22Rv1 (cell line): ENCODE data around the gene STH.

Experiments used
- H3K27ac ChIP-seq: fragments of 450-650 bp; 2 replicates; pipeline ENCODE4 v1.5.1; 2017
- ZFX ChIP-seq: fragments of 450-650 bp; IDR thresholded peaks from 2 replicates; pipeline ENCODE4 v1.6.1; 2017; ENCODE audit warnings: antibody characterized with exemption, borderline replicate concordance
- TF ChIP-seq, protein P1 (sequence below): fragments of 450-650 bp; IDR thresholded peaks from 2 replicates; pipeline ENCODE4 v1.5.1; 2017; ENCODE audit warnings: mild to moderate bottlenecking

Gene STH

DNA sequence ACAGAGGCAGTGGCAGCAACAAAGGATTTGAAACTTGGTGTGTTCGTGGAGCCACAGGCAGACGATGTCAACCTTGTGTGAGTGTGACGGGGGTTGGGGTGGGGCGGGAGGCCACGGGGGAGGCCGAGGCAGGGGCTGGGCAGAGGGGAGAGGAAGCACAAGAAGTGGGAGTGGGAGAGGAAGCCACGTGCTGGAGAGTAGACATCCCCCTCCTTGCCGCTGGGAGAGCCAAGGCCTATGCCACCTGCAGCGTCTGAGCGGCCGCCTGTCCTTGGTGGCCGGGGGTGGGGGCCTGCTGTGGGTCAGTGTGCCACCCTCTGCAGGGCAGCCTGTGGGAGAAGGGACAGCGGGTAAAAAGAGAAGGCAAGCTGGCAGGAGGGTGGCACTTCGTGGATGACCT lies 25.5 kb downstream of the STH start:
- no peak overlapping the region for H3K27ac ChIP-seq
- TF ChIP-seq, protein P1, sequence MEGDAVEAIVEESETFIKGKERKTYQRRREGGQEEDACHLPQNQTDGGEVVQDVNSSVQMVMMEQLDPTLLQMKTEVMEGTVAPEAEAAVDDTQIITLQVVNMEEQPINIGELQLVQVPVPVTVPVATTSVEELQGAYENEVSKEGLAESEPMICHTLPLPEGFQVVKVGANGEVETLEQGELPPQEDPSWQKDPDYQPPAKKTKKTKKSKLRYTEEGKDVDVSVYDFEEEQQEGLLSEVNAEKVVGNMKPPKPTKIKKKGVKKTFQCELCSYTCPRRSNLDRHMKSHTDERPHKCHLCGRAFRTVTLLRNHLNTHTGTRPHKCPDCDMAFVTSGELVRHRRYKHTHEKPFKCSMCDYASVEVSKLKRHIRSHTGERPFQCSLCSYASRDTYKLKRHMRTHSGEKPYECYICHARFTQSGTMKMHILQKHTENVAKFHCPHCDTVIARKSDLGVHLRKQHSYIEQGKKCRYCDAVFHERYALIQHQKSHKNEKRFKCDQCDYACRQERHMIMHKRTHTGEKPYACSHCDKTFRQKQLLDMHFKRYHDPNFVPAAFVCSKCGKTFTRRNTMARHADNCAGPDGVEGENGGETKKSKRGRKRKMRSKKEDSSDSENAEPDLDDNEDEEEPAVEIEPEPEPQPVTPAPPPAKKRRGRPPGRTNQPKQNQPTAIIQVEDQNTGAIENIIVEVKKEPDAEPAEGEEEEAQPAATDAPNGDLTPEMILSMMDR: no peak
- no peak for TF ChIP-seq ZFX

GRCh38 chr17:46025060-46025459 lies 26.0 kb downstream of the STH start:
- H3K27ac ChIP-seq: no peak overlapping the region
- TF ChIP-seq, protein P1: no peak
- no peak for TF ChIP-seq ZFX

GRCh38 chr17:46025510-46026165 lies 26.6 kb downstream of the STH start:
- no peak overlapping the region for H3K27ac ChIP-seq
- TF ChIP-seq, protein P1: no peak
- TF ChIP-seq ZFX: no peak

GRCh38 chr17:46026166-46027047 lies 27.4 kb downstream of the STH start:
- no peak overlapping the region for H3K27ac ChIP-seq
- TF ChIP-seq ZFX: no peak
- TF ChIP-seq, protein P1: no peak

- no peak overlapping the region for H3K27ac ChIP-seq
Observed at GRCh38 chr17:46027048-46027975, 28.3 kb downstream of the STH start.

DNA sequence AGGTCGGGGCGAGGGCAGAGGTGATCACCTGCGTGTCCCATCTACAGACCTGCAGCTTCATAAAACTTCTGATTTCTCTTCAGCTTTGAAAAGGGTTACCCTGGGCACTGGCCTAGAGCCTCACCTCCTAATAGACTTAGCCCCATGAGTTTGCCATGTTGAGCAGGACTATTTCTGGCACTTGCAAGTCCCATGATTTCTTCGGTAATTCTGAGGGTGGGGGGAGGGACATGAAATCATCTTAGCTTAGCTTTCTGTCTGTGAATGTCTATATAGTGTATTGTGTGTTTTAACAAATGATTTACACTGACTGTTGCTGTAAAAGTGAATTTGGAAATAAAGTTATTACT lies 28.9 kb downstream of the STH start:
- no peak for TF ChIP-seq ZFX
- TF ChIP-seq, protein P1: no peak
- H3K27ac ChIP-seq: no peak overlapping the region

More at GRCh38 chr17:46027048-46027975, 28.3 kb downstream of the STH start:
- TF ChIP-seq, protein P1: no peak
